DND-41 (cell line): ENCODE results near the gene CFAP65.

ENCODE experiments used
- ATAC-seq: fragments of 200-7000 bp; cut with Tn5 transposase; 3 replicates; pipeline ENCODE4 v1.9.1; 2021; ENCODE audit warnings: low read depth; ENCODE audit not compliant: insufficient read depth
- DNase-seq: peaks from one replicate; pipeline ENCODE4 v3.0.0-alpha.2; 2020
- H2AFZ ChIP-seq: 2 replicates; pipeline ENCODE4 v1.6.0; 2012; ENCODE audit warnings: low read depth, low read length
- H3K27ac ChIP-seq: 2 replicates; pipeline ENCODE4 v1.5.1; 2012; ENCODE audit warnings: low read length, inconsistent platforms
- H3K27me3 ChIP-seq: fragments of 200-600 bp; sonication (generic); 2 replicates; pipeline ENCODE4 v1.6.0; 2012; ENCODE audit warnings: low read length, mild to moderate bottlenecking, inconsistent platforms; ENCODE audit not compliant: insufficient read depth, poor library complexity
- H3K36me3 ChIP-seq: 2 replicates; pipeline ENCODE4 v1.5.1; 2012; ENCODE audit warnings: low read length, inconsistent platforms; ENCODE audit not compliant: insufficient read depth
- H3K4me1 ChIP-seq: 2 replicates; pipeline ENCODE4 v1.5.1; 2012; ENCODE audit warnings: mild to moderate bottlenecking, low read length; ENCODE audit not compliant: insufficient read depth
- H3K4me2 ChIP-seq: 2 replicates; pipeline ENCODE4 v1.6.0; 2012; ENCODE audit warnings: mild to moderate bottlenecking, moderate library complexity, low read length, inconsistent platforms; ENCODE audit not compliant: insufficient read depth
- H3K4me3 ChIP-seq, 2 experiments: fragments of 200-600 bp in 1 of 2; shearing (Covaris generic) in 1 of 2; 2 replicates each; pipeline ENCODE4 v1.5.1; 2012 to 2016; ENCODE audit warnings: inconsistent platforms in 2 of 2, low read length in 2 of 2, mild to moderate bottlenecking in 2 of 2, low read depth in 1 of 2, moderate library complexity in 1 of 2
- H3K79me2 ChIP-seq: 2 replicates; pipeline ENCODE4 v1.6.0; 2012; ENCODE audit warnings: low read length, inconsistent platforms; ENCODE audit not compliant: insufficient read depth
- H3K9ac ChIP-seq: 2 replicates; pipeline ENCODE4 v1.6.0; 2012; ENCODE audit warnings: low read depth, mild to moderate bottlenecking, inconsistent platforms, low read length, moderate library complexity
- H3K9me3 ChIP-seq: 2 replicates; pipeline ENCODE4 v1.5.1; 2012; ENCODE audit warnings: low read length, moderate library complexity, mild to moderate bottlenecking, inconsistent platforms; ENCODE audit not compliant: insufficient read depth, severe bottlenecking
- H4K20me1 ChIP-seq: 2 replicates; pipeline ENCODE4 v1.6.0; 2012; ENCODE audit warnings: low read length; ENCODE audit not compliant: insufficient read depth
- EZH2 ChIP-seq: IDR thresholded peaks from 3 replicates; pipeline ENCODE4 v1.6.1; 2012; ENCODE audit warnings: borderline replicate concordance, low read depth, mild to moderate bottlenecking, moderate library complexity, low read length, inconsistent platforms; ENCODE audit not compliant: severe bottlenecking
- TF ChIP-seq, protein P1 (sequence below): IDR thresholded peaks from 2 replicates; pipeline ENCODE4 v1.5.1; 2012; ENCODE audit warnings: borderline replicate concordance, low read length, moderate library complexity, mild to moderate bottlenecking; ENCODE audit not compliant: poor library complexity, severe bottlenecking; ENCODE audit errors: extremely low read depth

Gene CFAP65

DNA sequence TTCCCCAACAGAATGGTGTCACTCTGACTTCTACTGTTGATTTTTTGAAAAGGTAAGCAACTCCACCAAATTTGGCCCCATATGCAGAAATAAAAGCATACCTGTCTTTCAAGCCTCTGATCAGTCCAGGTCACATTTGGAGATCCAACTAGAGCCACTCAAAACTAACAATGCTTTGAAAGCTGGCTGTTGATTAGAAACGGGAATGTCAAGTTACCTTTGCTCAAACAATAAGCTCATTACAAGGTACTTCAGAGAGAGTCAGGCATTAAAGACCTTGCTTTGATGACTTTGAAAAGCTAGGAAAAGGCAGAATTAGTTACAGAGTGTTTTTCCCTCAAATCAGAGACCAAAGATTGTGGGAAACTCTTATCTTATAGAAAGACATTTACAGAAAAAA, 24.2 kb upstream of the CFAP65 start:
- no peaks in the 10 kb centered on the region for H3K4me1 ChIP-seq
- no peak overlapping the region for H2AFZ ChIP-seq
- H3K79me2 ChIP-seq, result no peaks in the 10 kb centered on the region
- H3K4me2 ChIP-seq, result no peak overlapping the region
- TF ChIP-seq, protein P1, sequence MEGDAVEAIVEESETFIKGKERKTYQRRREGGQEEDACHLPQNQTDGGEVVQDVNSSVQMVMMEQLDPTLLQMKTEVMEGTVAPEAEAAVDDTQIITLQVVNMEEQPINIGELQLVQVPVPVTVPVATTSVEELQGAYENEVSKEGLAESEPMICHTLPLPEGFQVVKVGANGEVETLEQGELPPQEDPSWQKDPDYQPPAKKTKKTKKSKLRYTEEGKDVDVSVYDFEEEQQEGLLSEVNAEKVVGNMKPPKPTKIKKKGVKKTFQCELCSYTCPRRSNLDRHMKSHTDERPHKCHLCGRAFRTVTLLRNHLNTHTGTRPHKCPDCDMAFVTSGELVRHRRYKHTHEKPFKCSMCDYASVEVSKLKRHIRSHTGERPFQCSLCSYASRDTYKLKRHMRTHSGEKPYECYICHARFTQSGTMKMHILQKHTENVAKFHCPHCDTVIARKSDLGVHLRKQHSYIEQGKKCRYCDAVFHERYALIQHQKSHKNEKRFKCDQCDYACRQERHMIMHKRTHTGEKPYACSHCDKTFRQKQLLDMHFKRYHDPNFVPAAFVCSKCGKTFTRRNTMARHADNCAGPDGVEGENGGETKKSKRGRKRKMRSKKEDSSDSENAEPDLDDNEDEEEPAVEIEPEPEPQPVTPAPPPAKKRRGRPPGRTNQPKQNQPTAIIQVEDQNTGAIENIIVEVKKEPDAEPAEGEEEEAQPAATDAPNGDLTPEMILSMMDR, result no peak
- TF ChIP-seq EZH2, result no peak
- DNase-seq (no peak), ATAC-seq (no peak)
- no peaks in the 10 kb centered on the region for H4K20me1 ChIP-seq
- no peak overlapping the region for H3K4me3 ChIP-seq
- H3K36me3 ChIP-seq, result no peaks in the 10 kb centered on the region
- H3K9ac ChIP-seq, result no peak overlapping the region
- no peaks in the 10 kb centered on the region for H3K27me3 ChIP-seq
- H3K9me3 ChIP-seq, result no peaks in the 10 kb centered on the region
- no peak overlapping the region for H3K27ac ChIP-seq

DNA sequence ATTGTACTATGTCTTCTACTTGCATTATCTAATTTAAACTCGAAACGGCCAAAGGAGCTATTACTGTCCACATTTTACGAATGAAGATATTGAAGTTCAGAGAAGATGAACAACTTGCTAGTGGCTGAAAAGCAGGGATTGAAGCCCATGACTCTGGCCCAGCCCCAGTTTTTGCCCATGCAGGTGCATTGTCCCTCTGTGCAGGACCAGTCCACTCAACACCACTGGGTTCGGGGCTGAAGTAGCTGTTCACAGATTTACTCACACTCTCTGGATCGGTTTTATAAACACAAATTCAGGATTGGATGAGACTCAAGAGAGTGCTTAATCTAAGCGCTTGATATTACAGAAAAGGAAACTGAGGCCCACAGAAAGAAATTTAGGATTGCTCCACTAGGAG, 20.8 kb upstream of the CFAP65 start:
- Histone ChIP-seq H4K20me1 (no peaks in the 10 kb centered on the region), H3K79me2 (no peaks in the 10 kb centered on the region), H2AFZ (no peak overlapping the region), H3K27me3 (no peaks in the 10 kb centered on the region), H3K9me3 (no peaks in the 10 kb centered on the region), H3K4me1 (no peaks in the 10 kb centered on the region), H3K27ac (no peak overlapping the region), H3K4me3 (no peak overlapping the region), H3K36me3 (no peaks in the 10 kb centered on the region), H3K4me2 (no peak overlapping the region), H3K9ac (no peak overlapping the region)
- ATAC-seq (no peak), DNase-seq (no peak)
- TF ChIP-seq, protein P1, result no peak
- no peak for TF ChIP-seq EZH2

DNA sequence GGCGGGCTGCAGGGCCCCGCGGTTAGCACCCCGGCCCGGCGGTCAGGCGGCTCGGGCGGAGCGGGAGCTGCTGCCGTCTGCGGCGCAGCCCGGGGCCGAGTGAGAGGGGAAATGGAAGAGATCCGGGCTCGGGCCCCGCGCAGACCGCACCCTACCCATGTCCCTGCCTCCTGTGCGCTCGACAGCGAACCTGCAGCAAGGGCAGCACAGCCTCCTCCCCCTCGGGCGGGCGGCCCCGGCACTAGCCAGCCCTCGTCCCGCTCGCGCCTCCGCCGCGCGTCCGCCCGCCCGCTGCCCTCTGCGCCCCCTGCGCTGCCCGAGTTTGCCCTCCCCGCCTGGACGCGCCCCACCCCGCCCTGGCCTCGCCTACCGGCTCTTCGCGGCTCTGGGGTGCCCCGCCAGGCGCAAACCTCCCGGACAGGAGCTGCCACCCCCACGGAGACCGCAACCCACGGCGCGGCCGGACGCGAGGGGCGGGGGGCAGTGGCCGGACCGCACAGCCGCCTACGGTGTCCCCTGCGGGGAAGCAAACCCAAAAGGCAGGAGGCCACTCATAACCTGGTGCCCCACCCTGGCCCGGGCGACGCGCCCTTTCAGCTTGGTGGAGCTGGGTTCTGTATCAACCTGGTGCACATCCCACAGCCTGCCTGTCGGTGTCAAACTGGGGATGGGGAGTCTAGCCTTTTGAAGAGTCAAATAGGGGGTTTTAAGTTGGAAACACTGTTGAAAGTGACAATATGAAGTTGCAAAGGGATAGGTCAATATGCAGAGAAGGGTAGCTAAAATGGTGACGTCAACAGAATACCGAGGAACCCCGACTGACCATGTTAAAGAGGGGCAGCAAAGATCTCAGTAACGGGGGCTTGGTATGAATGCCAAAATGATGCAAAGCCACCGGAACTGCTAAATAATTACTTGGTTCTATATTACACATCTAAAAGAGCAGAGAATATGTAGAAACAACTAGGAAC, 19.8 kb upstream of the CFAP65 start, which contains the start of gene IHH:
IHH (minus strand) TSS at position 101 of the 971 bp plus-strand sequence. CDS start 454 bp downstream, outside the sequence.
- H3K4me3 ChIP-seq, result no peak within 1 kb of the TSS

More for the DNA sequence above, 19.8 kb upstream of the CFAP65 start, which contains the start of gene IHH:
- no peak for TF ChIP-seq EZH2
- TF ChIP-seq, protein P1, result no peak
- Histone ChIP-seq H3K4me1 (no peaks in the 10 kb centered on the region), H3K27me3 (no peaks in the 10 kb centered on the region), H3K36me3 (no peaks in the 10 kb centered on the region), H3K9me3 (no peaks in the 10 kb centered on the region), H4K20me1 (no peaks in the 10 kb centered on the region), H2AFZ (no peak within 1 kb of the TSS), H3K4me2 (no peak within 1 kb of the TSS), H3K9ac (no peak within 1 kb of the TSS), H3K79me2 (no peaks in the 10 kb centered on the region), H3K27ac (no peak within 1 kb of the TSS)
- DNase-seq, result no peak
- no peak for ATAC-seq
